K562 (cell line): ENCODE results near the gene TRMT112. TPM values are rescaled to one million over a fixed set of nuclear protein-coding genes. Genes with fewer than 3 reads are reported as not detected.

Source experiments
- ATAC-seq: fragments of 200-7000 bp; cut with Tn5 transposase; 3 replicates; pipeline ENCODE4 v1.9.1; 2020; ENCODE audit warnings: moderate library complexity
- BruUV-seq: library from RNA; stranded (reverse); fragments of 400-500 nt; replicated peaks from 2 replicates; lab custom pipeline; 2021; lab: Mats Ljungman, UMichigan
- CTCF ChIA-PET: fragments of 300-600 bp; formaldehyde crosslinking; extraction: SDS; loops from one replicate; lab custom pipeline; 2021; ENCODE audit warnings: low intra/inter-chr PET ratio; lab: Yijun Ruan, JAX
- POLR2A ChIA-PET: fragments of 300-600, 350-650 bp; sonication (Branson Sonifier 250); formaldehyde crosslinking; extraction: SDS; loops from one replicate; lab custom pipeline; 2021; ENCODE audit warnings: antibody characterized with exemption, inconsistent platforms; lab: Yijun Ruan, JAX
- DNase-seq, 4 experiments: peaks; one replicate each; pipeline versions ENCODE4 v3.0.0 to v3.0.0-alpha.2; 2011 to 2018; ENCODE audit warnings: low spot score in 3 of 4, mixed read lengths in 3 of 4; ENCODE audit errors: extremely low read depth in 1 of 4
- FAIRE-seq: peaks from 2 replicates; lab custom pipeline; 2011; peaks lifted over from hg19 to GRCh38; lab: Jason Lieb, UNC
- H2AFZ ChIP-seq: 2 replicates; pipeline ENCODE4 v1.6.0; 2011; ENCODE audit warnings: low read depth, low read length, control low read depth, inconsistent platforms
- H3K27ac ChIP-seq: fragments of 200-600 bp; 3 replicates; pipeline ENCODE4 v1.8.0; 2011; ENCODE audit warnings: low read depth, mild to moderate bottlenecking, control low read depth, inconsistent platforms, low read length, moderate library complexity, mixed read lengths; ENCODE audit errors: extremely low read depth
- H3K27me3 ChIP-seq, 2 experiments: fragments of 300-600 bp in 1 of 2; 2 replicates in 1 of 2; 3 replicates in 1 of 2; pipeline versions ENCODE4 v1.6.0 to v1.8.0; 2011; ENCODE audit warnings: inconsistent platforms in 2 of 2, low read length in 2 of 2, mild to moderate bottlenecking in 1 of 2, mixed read lengths in 1 of 2, moderate library complexity in 1 of 2; ENCODE audit not compliant: control insufficient read depth in 2 of 2, insufficient read depth in 2 of 2
- H3K36me3 ChIP-seq: fragments of 300-600 bp; 3 replicates; pipeline ENCODE4 v1.8.0; 2011; ENCODE audit warnings: mild to moderate bottlenecking, low read length, inconsistent platforms; ENCODE audit not compliant: control insufficient read depth, insufficient read depth
- H3K4me1 ChIP-seq, 2 experiments: fragments of 200-600 bp in 1 of 2; replicated peaks in 1 of 2; 2 replicates in 1 of 2; 3 replicates in 1 of 2; pipeline versions ENCODE4 v1.5.1 to v1.8.0; 2011; ENCODE audit warnings: inconsistent platforms in 2 of 2, low read length in 2 of 2, mild to moderate bottlenecking in 1 of 2, mixed read lengths in 1 of 2, moderate library complexity in 1 of 2; ENCODE audit not compliant: control insufficient read depth in 2 of 2, insufficient read depth in 2 of 2
- H3K4me2 ChIP-seq: 2 replicates; pipeline ENCODE4 v1.6.1; 2011; ENCODE audit warnings: low read length, control low read depth, inconsistent platforms, mixed read lengths; ENCODE audit not compliant: insufficient read depth
- H3K4me3 ChIP-seq: fragments of 200-600 bp; sonication (generic), shearing (Covaris generic); 2 replicates; pipeline ENCODE4 v1.5.1; 2016; ENCODE audit warnings: control low read depth, inconsistent platforms
- H3K79me2 ChIP-seq: fragments of 200-600 bp; 3 replicates; pipeline ENCODE4 v1.8.0; 2011; ENCODE audit warnings: low read length, inconsistent platforms; ENCODE audit not compliant: control insufficient read depth, insufficient read depth
- H3K9ac ChIP-seq, 2 experiments: 2 replicates each; pipeline versions ENCODE4 v1.6.0 to v1.6.1; 2011; ENCODE audit warnings: low read depth in 2 of 2, low read length in 2 of 2, control low read depth in 1 of 2, inconsistent platforms in 1 of 2, mild to moderate bottlenecking in 1 of 2, mixed read lengths in 1 of 2; ENCODE audit not compliant: insufficient read depth in 1 of 2
- H3K9me1 ChIP-seq: one replicate; pipeline ENCODE4 v1.6.0; 2011; ENCODE audit warnings: inconsistent platforms, mild to moderate bottlenecking, low read length, moderate library complexity; ENCODE audit not compliant: control insufficient read depth, insufficient read depth
- H3K9me3 ChIP-seq: replicated peaks from 2 replicates; pipeline ENCODE4 v1.5.1; 2011; ENCODE audit warnings: low read depth, low read length, inconsistent platforms; ENCODE audit not compliant: control insufficient read depth, insufficient read depth
- H4K20me1 ChIP-seq: replicated peaks from 2 replicates; pipeline ENCODE4 v1.6.1; 2011; ENCODE audit warnings: low read length, inconsistent platforms, mixed read lengths; ENCODE audit not compliant: control insufficient read depth, insufficient read depth
- DACH1 ChIP-seq: fragments of 450-650 bp; IDR thresholded peaks from 2 replicates; pipeline ENCODE4 v1.6.1; 2018; ENCODE audit not compliant: partially characterized antibody
- EHMT2 ChIP-seq: fragments of 450-650 bp; IDR thresholded peaks from 2 replicates; pipeline ENCODE4 v1.6.1; 2018; ENCODE audit warnings: antibody characterized with exemption
- HIVEP1 ChIP-seq: fragments of 250-450 bp; sonication (Bioruptor Pico); IDR thresholded peaks from 2 replicates; pipeline ENCODE4 v1.4.0; 2020; ENCODE audit warnings: mild to moderate bottlenecking
- HMBOX1 ChIP-seq: sonication (generic); IDR thresholded peaks from 2 replicates; pipeline ENCODE4 v1.6.1; 2016
- LEF1 ChIP-seq: fragments of 450-650 bp; IDR thresholded peaks from 2 replicates; pipeline ENCODE4 v1.6.1; 2016; ENCODE audit warnings: mild to moderate bottlenecking
- NBN ChIP-seq: fragments of 450-650 bp; IDR thresholded peaks from 2 replicates; pipeline ENCODE4 v1.6.1; 2016; ENCODE audit warnings: low read depth, mild to moderate bottlenecking
- PHB2 ChIP-seq: fragments of 450-650 bp; IDR thresholded peaks from 2 replicates; pipeline ENCODE4 v1.6.1; 2017; ENCODE audit warnings: low read depth
- POLR2A ChIP-seq: fragments of 450-650 bp; conservative IDR thresholded peaks from 2 replicates; pipeline ENCODE4 v1.6.1; 2016
- RREB1 ChIP-seq: fragments of 250-450 bp; sonication (Bioruptor Pico); IDR thresholded peaks from 2 replicates; pipeline ENCODE4 v1.4.0; 2020
- TRIM25 ChIP-seq: fragments of 450-650 bp; IDR thresholded peaks from 2 replicates; pipeline ENCODE4 v1.7.0; 2016; ENCODE audit warnings: borderline replicate concordance
- ZNF778 ChIP-seq: fragments of 450-650 bp; formaldehyde crosslinking; IDR thresholded peaks from 2 replicates; pipeline ENCODE4 v1.4.0; 2020; ENCODE audit warnings: mild to moderate bottlenecking, moderate library complexity
- ZSCAN32 ChIP-seq: fragments of 450-650 bp; formaldehyde crosslinking; IDR thresholded peaks from 2 replicates; pipeline ENCODE4 v1.4.0; 2020; ENCODE audit warnings: mild to moderate bottlenecking, moderate library complexity
- WGBS: fragments of 100-300 bp; shearing (Covaris generic); methylation state at CpG from one replicate; pipeline ENCODE4 v1.1.6; 2016; ENCODE audit warnings: low coverage, mixed read lengths; ENCODE audit not compliant: insufficient coverage; ENCODE audit errors: missing lambda C conversion rate; 5-methylcytosine and 5-hydroxymethylcytosine counted together
- in situ Hi-C: fragments of 300-500 bp; cut with MboI; formaldehyde crosslinking; loops from 4 replicates; pipeline ENCODE4 v1.15.0; 2018; ENCODE audit warnings: inconsistent platforms, mixed read lengths
- intact Hi-C: fragments of 100-400 bp; cut with micrococcal nuclease; formaldehyde crosslinking; loops from 2 replicates; pipeline ENCODE4 v1.14.2; 2022
- polyA plus RNA-seq, 8 experiments: library from polyadenylated mRNA; depleted of rRNA in 4 of 8; stranded (reverse) in 5 of 8; unstranded in 3 of 8; fragments of >200 nt; fragmentation: Nextera tagmentation in 2 of 8; fragmentation: Illumina TruSeq in 1 of 8; extraction: Ambion mirVana in 2 of 8; extraction: Trizol in 1 of 8; gene quantifications; 2 replicates each; pipeline versions ENCODE4 v1.2.1 to v1.2.3, GENCODE V29; 2011 to 2014; ENCODE audit warnings: inconsistent platforms in 1 of 8, missing spikeins in 1 of 8
- total RNA-seq, 7 experiments: library from RNA; depleted of rRNA in 6 of 7; stranded (reverse); fragments of >200 nt in 6 of 7; fragmentation: Illumina TruSeq in 2 of 7; extraction: Trizol in 2 of 7; gene quantifications; 2 replicates each; pipeline versions ENCODE4 v1.2.1 to v1.2.3, GENCODE V29; 2011 to 2021; ENCODE audit warnings: low replicate concordance in 1 of 7

TRMT112 gene
- total and polyA plus RNA-seq, 9 of the 15 experiments (the other 6 are each of a cell fraction or from before 2014, with no cell fraction given), result 162 to 444 (median 300) TPM

GRCh38 chr11:64331569-64332371 is 14.4 kb upstream of the TRMT112 start:
- intact Hi-C loops (loop anchor here (1.0 kb wide), 1 partner anchor 14 kb away; the partner anchor contains the start of gene TRMT112), in situ Hi-C loops (no loop called here)
- peak overlapping the region; percentile 72 for H3K4me2 ChIP-seq
- H3K27ac ChIP-seq, result peak overlapping the region; percentile 79
- no peaks in the 10 kb centered on the region for H4K20me1 ChIP-seq
- H3K9me1 ChIP-seq, result no peaks in the 10 kb centered on the region
- no peaks in the 10 kb centered on the region for H3K27me3 ChIP-seq
- DNase-seq, result peak; percentile 72 to 91 (median 74)
- FAIRE-seq, result peak; percentile 87
- H2AFZ ChIP-seq, result peak overlapping the region; percentile 100
- ChIA-PET CTCF (interaction anchor here (1.3 kb wide), 1 partner anchor 14 kb away, joined by 4 read pairs; the partner anchor contains the start of genes PRDX5 and TRMT112), POLR2A (interaction anchor here (0.6 to 1.8 kb wide), 13 partner anchors 9 to 334 kb away, joined by 3 to 15 read pairs (median 4); partner anchors contain the start of genes ESRRA, PRDX5 and TRMT112)
- no TSS peak for BruUV-seq
- H3K36me3 ChIP-seq, result no peaks in the 10 kb centered on the region; the same call in 2 of the 3 replicates
- peak; percentile 77 for ATAC-seq
- WGBS, result 26% methylated on average over 19 of the region's 20 CpGs
- H3K4me1 ChIP-seq, result peaks cover 32 to 48% of the 10 kb centered on the region in 2 experiments
- H3K9ac ChIP-seq, result peak overlapping the region; percentile 67 to 89
- H3K4me3 ChIP-seq, result no peak overlapping the region
- no peaks in the 10 kb centered on the region for H3K79me2 ChIP-seq
- H3K9me3 ChIP-seq, result no peaks in the 10 kb centered on the region; the same call in 1 of the 2 replicates
- no peak; the same call in 1 of the 2 replicates for TF ChIP-seq HMBOX1
- no peak for TF ChIP-seq RREB1
- peak; percentile 89; the same call in 1 of the 2 replicates for TF ChIP-seq EHMT2
- TF ChIP-seq HIVEP1 (CRISPR knock-in tag), result no peak
- TF ChIP-seq TRIM25, result peak; percentile 95; the same call in 1 of the 2 replicates
- TF ChIP-seq NBN, result peak; percentile 90
- no peak for TF ChIP-seq ZSCAN32 (CRISPR knock-in tag)
- TF ChIP-seq ZNF778, result no peak
- TF ChIP-seq PHB2, result 0 out of 2 replicates have a peak, but pooled peaks have one; percentile 50
- TF ChIP-seq DACH1, result no peak
- 0 out of 2 replicates have a peak, but pooled peaks have one; percentile 53 for TF ChIP-seq POLR2A
- peak; percentile 83 for TF ChIP-seq LEF1
